GM12878 (cell line): ENCODE data around the gene KRT222. TPM values are rescaled to one million over a fixed set of nuclear protein-coding genes. Genes with fewer than 3 reads are reported as not detected.
A peak's percentile ranks its signal among the peaks of the same experiment; 100 is the strongest.

Experiments
- CHD1 ChIP-seq: IDR thresholded peaks from 2 replicates; pipeline ENCODE4 v1.6.1; 2012; ENCODE audit warnings: low read depth, low read length, improper control_type of control experiment
- FOS ChIP-seq: IDR thresholded peaks from 3 replicates; pipeline ENCODE4 v1.6.1; 2011; ENCODE audit warnings: borderline replicate concordance; ENCODE audit not compliant: insufficient read length; ENCODE audit errors: extremely low read depth
- HDAC6 ChIP-seq: fragments of 200-600 bp; sonication (generic); IDR thresholded peaks from one replicate; pipeline ENCODE4 v1.8.0; 2017; ENCODE audit warnings: antibody characterized with exemption; ENCODE audit not compliant: unreplicated experiment
- IRF4 ChIP-seq: IDR thresholded peaks from 2 replicates; pipeline ENCODE4 v1.6.1; 2011; ENCODE audit warnings: low read depth, low read length
- POLR2A ChIP-seq: IDR thresholded peaks from 2 replicates; pipeline ENCODE4 v1.6.1; 2011; ENCODE audit warnings: low read depth, mild to moderate bottlenecking, low read length
- SIN3A ChIP-seq: IDR thresholded peaks from 2 replicates; pipeline ENCODE4 v1.6.1; 2012; ENCODE audit warnings: low read depth, low read length, improper control_type of control experiment
- SMC3 ChIP-seq: IDR thresholded peaks from 2 replicates; pipeline ENCODE4 v1.6.1; 2011; ENCODE audit warnings: low read length, improper control_type of control experiment, borderline replicate concordance
- SP1 ChIP-seq: IDR thresholded peaks from one replicate; pipeline ENCODE4 v1.6.1; 2011; ENCODE audit warnings: low read depth, low read length
- TARDBP ChIP-seq: IDR thresholded peaks from 2 replicates; pipeline ENCODE4 v1.6.1; 2016; ENCODE audit warnings: borderline replicate concordance
- ZBTB4 ChIP-seq: fragments of 450-650 bp; formaldehyde crosslinking; IDR thresholded peaks from 2 replicates; pipeline ENCODE4 v1.4.0; 2022; ENCODE audit warnings: mild to moderate bottlenecking, moderate library complexity
- ZNF384 ChIP-seq: IDR thresholded peaks from 2 replicates; pipeline ENCODE4 v1.6.1; 2012; ENCODE audit warnings: low read depth, mild to moderate bottlenecking, low read length, improper control_type of control experiment, borderline replicate concordance
- ZNF592 ChIP-seq: fragments of 450-650 bp; IDR thresholded peaks from 2 replicates; pipeline ENCODE4 v1.6.1; 2017; ENCODE audit warnings: mild to moderate bottlenecking, moderate library complexity
- polyA plus RNA-seq, 11 experiments: library from polyadenylated mRNA; depleted of rRNA in 4 of 11; unstranded in 6 of 11; stranded (reverse) in 5 of 11; fragments of >200 nt; fragmentation: Nextera tagmentation in 4 of 11; fragmentation: Illumina TruSeq in 1 of 11; extraction: Ambion mirVana in 4 of 11; extraction: Trizol in 1 of 11; gene quantifications; 1 replicate in 1 of 11; 2 replicates in 10 of 11; pipeline versions ENCODE4 v1.2.1 to v1.2.3, GENCODE V29; 2011 to 2016; ENCODE audit warnings: inconsistent platforms in 2 of 11, missing spikeins in 2 of 11, low read depth in 1 of 11
- total RNA-seq, 4 experiments: library from RNA; depleted of rRNA in 3 of 4; stranded (reverse); fragments of >200 nt in 3 of 4; fragmentation: Illumina TruSeq in 1 of 4; extraction: Trizol in 1 of 4; gene quantifications; 2 replicates each; pipeline versions ENCODE4 v1.2.1 to v1.2.3, GENCODE V29; 2013 to 2021
- TF ChIP-seq, protein P1 (sequence below): IDR thresholded peaks from 2 replicates; pipeline ENCODE4 v1.6.1; 2012; ENCODE audit warnings: low read depth, low read length, improper control_type of control experiment
- TF ChIP-seq, protein P2 (sequence below): IDR thresholded peaks from 2 replicates; pipeline ENCODE4 v1.6.1; 2011; ENCODE audit warnings: borderline replicate concordance, low read depth, mild to moderate bottlenecking, moderate library complexity, low read length; ENCODE audit not compliant: insufficient read depth, poor library complexity, severe bottlenecking
- TF ChIP-seq, protein P3 (sequence below): fragments of 150-350 bp; IDR thresholded peaks from 2 replicates; pipeline ENCODE4 v1.6.1; 2016; ENCODE audit warnings: low read depth, low read length

The KRT222 gene
- total and polyA plus RNA-seq, 10 of the 15 experiments (the other 5 are each of a cell fraction or from before 2014, with no cell fraction given), result 0.21 to 6.4 (median 0.54) TPM; not detected in 1

- TF ChIP-seq, protein P1, sequence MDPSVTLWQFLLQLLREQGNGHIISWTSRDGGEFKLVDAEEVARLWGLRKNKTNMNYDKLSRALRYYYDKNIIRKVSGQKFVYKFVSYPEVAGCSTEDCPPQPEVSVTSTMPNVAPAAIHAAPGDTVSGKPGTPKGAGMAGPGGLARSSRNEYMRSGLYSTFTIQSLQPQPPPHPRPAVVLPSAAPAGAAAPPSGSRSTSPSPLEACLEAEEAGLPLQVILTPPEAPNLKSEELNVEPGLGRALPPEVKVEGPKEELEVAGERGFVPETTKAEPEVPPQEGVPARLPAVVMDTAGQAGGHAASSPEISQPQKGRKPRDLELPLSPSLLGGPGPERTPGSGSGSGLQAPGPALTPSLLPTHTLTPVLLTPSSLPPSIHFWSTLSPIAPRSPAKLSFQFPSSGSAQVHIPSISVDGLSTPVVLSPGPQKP, result no peak
- TF ChIP-seq ZNF384 (0 out of 2 replicates have a peak, but pooled peaks have one; percentile 18), CHD1 (no peak), ZNF592 (no peak), SP1 (no peak), SIN3A (0 out of 2 replicates have a peak, but pooled peaks have one; percentile 11), POLR2A (peak; percentile 89), SMC3 (no peak), HDAC6 (peak; percentile 37), IRF4 (no peak), FOS (no peak), TARDBP (no peak), ZBTB4 (no peak)
- TF ChIP-seq, protein P2, sequence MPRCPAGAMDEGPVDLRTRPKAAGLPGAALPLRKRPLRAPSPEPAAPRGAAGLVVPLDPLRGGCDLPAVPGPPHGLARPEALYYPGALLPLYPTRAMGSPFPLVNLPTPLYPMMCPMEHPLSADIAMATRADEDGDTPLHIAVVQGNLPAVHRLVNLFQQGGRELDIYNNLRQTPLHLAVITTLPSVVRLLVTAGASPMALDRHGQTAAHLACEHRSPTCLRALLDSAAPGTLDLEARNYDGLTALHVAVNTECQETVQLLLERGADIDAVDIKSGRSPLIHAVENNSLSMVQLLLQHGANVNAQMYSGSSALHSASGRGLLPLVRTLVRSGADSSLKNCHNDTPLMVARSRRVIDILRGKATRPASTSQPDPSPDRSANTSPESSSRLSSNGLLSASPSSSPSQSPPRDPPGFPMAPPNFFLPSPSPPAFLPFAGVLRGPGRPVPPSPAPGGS, result no peak
- TF ChIP-seq, protein P3, sequence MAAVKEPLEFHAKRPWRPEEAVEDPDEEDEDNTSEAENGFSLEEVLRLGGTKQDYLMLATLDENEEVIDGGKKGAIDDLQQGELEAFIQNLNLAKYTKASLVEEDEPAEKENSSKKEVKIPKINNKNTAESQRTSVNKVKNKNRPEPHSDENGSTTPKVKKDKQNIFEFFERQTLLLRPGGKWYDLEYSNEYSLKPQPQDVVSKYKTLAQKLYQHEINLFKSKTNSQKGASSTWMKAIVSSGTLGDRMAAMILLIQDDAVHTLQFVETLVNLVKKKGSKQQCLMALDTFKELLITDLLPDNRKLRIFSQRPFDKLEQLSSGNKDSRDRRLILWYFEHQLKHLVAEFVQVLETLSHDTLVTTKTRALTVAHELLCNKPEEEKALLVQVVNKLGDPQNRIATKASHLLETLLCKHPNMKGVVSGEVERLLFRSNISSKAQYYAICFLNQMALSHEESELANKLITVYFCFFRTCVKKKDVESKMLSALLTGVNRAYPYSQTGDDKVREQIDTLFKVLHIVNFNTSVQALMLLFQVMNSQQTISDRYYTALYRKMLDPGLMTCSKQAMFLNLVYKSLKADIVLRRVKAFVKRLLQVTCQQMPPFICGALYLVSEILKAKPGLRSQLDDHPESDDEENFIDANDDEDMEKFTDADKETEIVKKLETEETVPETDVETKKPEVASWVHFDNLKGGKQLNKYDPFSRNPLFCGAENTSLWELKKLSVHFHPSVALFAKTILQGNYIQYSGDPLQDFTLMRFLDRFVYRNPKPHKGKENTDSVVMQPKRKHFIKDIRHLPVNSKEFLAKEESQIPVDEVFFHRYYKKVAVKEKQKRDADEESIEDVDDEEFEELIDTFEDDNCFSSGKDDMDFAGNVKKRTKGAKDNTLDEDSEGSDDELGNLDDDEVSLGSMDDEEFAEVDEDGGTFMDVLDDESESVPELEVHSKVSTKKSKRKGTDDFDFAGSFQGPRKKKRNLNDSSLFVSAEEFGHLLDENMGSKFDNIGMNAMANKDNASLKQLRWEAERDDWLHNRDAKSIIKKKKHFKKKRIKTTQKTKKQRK, result no peak
These were observed 17.2 kb downstream of the KRT222 start, which contains the start of gene SMARCE1 (continued) for GRCh38 chr17:40647624-40648383.
